ENCODE measurements around the gene TLCD4. TPM values are rescaled to one million over a fixed set of nuclear protein-coding genes. Genes with fewer than 3 reads are reported as not detected.

The TLCD4 gene
- total and polyA plus RNA-seq, 11 donors: 13.0 to 82.7 (median 53.0) TPM

- H3K9me3 ChIP-seq: peaks cover 0 to 2% (median 0%) of the 10 kb centered on the region in 12 donors
- peak overlapping the region in 8 of 12 donors; percentile 28 to 83 (median 66) for H3K27ac ChIP-seq
- WGBS, 4 donors: 74 to 84% (median 76%) methylated on average over 8 of the region's 8 CpGs
- H3K36me3 ChIP-seq: no peaks in the 10 kb centered on the region
- no peak overlapping the region for H3K4me3 ChIP-seq
- H3K27me3 ChIP-seq: no peaks in the 10 kb centered on the region
- TF ChIP-seq POLR2A (IDR thresholded peaks at IDR 0.05): no peak
- TF ChIP-seq, protein P1, sequence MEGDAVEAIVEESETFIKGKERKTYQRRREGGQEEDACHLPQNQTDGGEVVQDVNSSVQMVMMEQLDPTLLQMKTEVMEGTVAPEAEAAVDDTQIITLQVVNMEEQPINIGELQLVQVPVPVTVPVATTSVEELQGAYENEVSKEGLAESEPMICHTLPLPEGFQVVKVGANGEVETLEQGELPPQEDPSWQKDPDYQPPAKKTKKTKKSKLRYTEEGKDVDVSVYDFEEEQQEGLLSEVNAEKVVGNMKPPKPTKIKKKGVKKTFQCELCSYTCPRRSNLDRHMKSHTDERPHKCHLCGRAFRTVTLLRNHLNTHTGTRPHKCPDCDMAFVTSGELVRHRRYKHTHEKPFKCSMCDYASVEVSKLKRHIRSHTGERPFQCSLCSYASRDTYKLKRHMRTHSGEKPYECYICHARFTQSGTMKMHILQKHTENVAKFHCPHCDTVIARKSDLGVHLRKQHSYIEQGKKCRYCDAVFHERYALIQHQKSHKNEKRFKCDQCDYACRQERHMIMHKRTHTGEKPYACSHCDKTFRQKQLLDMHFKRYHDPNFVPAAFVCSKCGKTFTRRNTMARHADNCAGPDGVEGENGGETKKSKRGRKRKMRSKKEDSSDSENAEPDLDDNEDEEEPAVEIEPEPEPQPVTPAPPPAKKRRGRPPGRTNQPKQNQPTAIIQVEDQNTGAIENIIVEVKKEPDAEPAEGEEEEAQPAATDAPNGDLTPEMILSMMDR (IDR thresholded peaks at IDR 0.05): peak; percentile 35 to 63 (median 52)
- ATAC-seq: peak in 3 of 4 donors; percentile 9 to 65 (median 61)
- DNase-seq: no peak
- intact Hi-C loops (cut with DNase I): loop anchor here in 4 of 10 donors (1.0 to 5.0 kb wide), 3 partner anchors 33 to 150 kb away; partner anchors contain the start of genes RWDD3 (in 4 of the 4) and TLCD4 (in 1 of the 4)
- H3K4me1 ChIP-seq: peaks cover 0 to 32% (median 13%) of the 10 kb centered on the region in 12 donors
These were observed 32.6 kb upstream of the TLCD4 start for GRCh38 chr1:95084317-95085176.

- H3K9me3 ChIP-seq: peaks cover 0 to 9% (median 2%) of the 10 kb centered on the region in 12 donors
- peak overlapping the region in 7 of 12 donors; percentile 60 to 95 (median 81) for H3K27ac ChIP-seq
- ATAC-seq (no peak), DNase-seq (no peak)
- intact Hi-C loops (cut with DNase I): loop anchor here in 1 of 10 donors (5.0 kb wide), 1 partner anchor 147 kb away; the partner anchor contains the start of gene RWDD3
- WGBS, 4 donors: 77 to 86% (median 80%) methylated on average over 2 of the region's 2 CpGs
- H3K27me3 ChIP-seq: no peaks in the 10 kb centered on the region
- H3K4me1 ChIP-seq: peaks cover 0 to 32% (median 13%) of the 10 kb centered on the region in 12 donors
- no peak overlapping the region for H3K4me3 ChIP-seq
- TF ChIP-seq POLR2A (IDR thresholded peaks at IDR 0.05): no peak
- TF ChIP-seq, protein P1 (IDR thresholded peaks at IDR 0.05): no peak
- H3K36me3 ChIP-seq: no peaks in the 10 kb centered on the region
These were observed 31.8 kb upstream of the TLCD4 start for GRCh38 chr1:95085376-95085775.

DNA sequence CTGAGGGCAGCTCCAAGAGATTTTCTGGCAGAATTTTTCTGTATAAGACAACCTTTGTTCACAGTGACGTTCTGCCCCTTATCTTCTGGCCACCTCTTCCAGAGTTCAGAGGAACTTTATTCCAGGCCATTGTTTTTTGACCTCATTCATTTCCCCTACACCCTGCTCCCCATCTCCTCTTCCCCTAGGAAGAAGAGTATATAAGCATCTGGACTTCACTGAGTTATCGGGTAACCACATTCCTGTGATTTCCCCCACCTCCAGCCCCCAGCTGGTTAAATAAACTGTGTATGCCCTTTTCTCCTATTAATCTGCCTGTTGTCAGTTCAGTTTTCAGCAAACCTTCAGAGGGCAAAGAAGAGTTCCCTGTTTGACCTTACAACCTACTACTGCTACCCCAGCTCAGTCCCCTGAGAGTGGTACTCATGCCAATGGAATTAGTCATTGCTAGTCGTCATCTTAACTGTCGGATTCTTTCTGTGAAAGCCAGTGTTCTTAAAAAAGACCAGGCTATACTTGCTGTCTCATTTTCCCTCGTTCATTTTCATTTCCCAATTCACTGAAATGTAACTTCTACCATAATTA lies 30.1 kb upstream of the TLCD4 start:
- Histone ChIP-seq H3K27me3 (no peaks in the 10 kb centered on the region), H3K36me3 (no peaks in the 10 kb centered on the region), H3K4me1 (peaks cover 0 to 32% (median 13%) of the 10 kb centered on the region in 12 donors), H3K27ac (peak overlapping the region; percentile 18 to 95 (median 80)), H3K9me3 (peaks cover 0 to 12% (median 2%) of the 10 kb centered on the region in 12 donors), H3K4me3 (no peak overlapping the region)
- ATAC-seq (peak; percentile 89 to 94 (median 94)), DNase-seq (peak in 3 of 5 donors; percentile 48 to 70 (median 59))
- TF ChIP-seq POLR2A (IDR thresholded peaks at IDR 0.05): no peak
- TF ChIP-seq, protein P1 (IDR thresholded peaks at IDR 0.05): no peak
- 4 to 14% (median 6%) methylated on average over 5 of the region's 5 CpGs for WGBS, 4 donors
- intact Hi-C loops (cut with DNase I): loop anchor here in 1 of 10 donors (5.0 kb wide), 1 partner anchor 145 kb away; the partner anchor contains the start of gene RWDD3

All from heart left ventricle (tissue), 16 donors.